Measurements from ENCODE around the gene SPATS2.

Gene SPATS2

GRCh38 chr12:49541140-49541861, 174.0 kb downstream of the SPATS2 start:
- intact Hi-C loops (cut with DNase I; ENCODE audit: low total_unique reads), result no loop called here
- DNase-seq, result peak in 1 of 2 donors; percentile 51
- H3K27me3 ChIP-seq, result peaks cover 0 to 76% of the 10 kb centered on the region in 2 donors
- no peak overlapping the region for H3K27ac ChIP-seq
- H3K36me3 ChIP-seq, result no peaks in the 10 kb centered on the region
- peaks cover 0 to 20% (median 18%) of the 10 kb centered on the region in 4 donors for H3K4me1 ChIP-seq
- TF ChIP-seq, protein P1, sequence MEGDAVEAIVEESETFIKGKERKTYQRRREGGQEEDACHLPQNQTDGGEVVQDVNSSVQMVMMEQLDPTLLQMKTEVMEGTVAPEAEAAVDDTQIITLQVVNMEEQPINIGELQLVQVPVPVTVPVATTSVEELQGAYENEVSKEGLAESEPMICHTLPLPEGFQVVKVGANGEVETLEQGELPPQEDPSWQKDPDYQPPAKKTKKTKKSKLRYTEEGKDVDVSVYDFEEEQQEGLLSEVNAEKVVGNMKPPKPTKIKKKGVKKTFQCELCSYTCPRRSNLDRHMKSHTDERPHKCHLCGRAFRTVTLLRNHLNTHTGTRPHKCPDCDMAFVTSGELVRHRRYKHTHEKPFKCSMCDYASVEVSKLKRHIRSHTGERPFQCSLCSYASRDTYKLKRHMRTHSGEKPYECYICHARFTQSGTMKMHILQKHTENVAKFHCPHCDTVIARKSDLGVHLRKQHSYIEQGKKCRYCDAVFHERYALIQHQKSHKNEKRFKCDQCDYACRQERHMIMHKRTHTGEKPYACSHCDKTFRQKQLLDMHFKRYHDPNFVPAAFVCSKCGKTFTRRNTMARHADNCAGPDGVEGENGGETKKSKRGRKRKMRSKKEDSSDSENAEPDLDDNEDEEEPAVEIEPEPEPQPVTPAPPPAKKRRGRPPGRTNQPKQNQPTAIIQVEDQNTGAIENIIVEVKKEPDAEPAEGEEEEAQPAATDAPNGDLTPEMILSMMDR (IDR thresholded peaks at IDR 0.05), result no peak
- H3K4me3 ChIP-seq, result no peak overlapping the region
- H3K9me3 ChIP-seq, result no peaks in the 10 kb centered on the region

DNA sequence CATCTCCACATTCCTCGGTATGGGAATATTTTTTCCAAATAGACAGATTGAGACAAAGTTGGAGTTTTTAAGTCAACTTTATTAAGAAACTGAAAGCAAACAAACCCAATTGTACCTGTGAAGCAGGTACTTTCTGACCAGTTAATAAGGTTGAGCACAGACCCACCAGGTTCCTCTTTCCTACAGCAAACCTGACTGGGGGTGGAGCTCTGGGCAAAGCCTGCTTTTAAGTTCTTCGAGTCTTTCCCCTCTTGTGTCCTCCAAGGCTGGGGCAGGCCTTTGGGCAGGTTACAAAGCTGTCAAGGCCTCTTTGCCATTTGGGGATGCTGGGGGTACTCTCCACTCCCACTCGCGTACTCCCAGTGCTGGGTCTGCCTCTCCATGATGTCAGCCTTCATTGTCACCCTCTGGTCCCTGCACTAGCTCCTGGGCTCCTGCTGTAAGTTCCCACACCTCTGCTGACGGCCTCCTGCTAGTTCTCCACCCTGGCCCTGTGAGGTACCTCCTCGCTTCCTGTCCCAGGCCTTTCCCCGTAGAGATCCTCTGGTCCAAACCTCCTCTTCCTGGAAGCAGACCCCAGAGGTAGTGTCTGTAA, 174.7 kb downstream of the SPATS2 start:
- Histone ChIP-seq H3K9me3 (no peaks in the 10 kb centered on the region), H3K27me3 (peaks cover 0 to 76% of the 10 kb centered on the region in 2 donors), H3K4me1 (peaks cover 0 to 20% (median 18%) of the 10 kb centered on the region in 4 donors), H3K4me3 (no peak overlapping the region), H3K36me3 (no peaks in the 10 kb centered on the region), H3K27ac (no peak overlapping the region)
- peak in 1 of 2 donors; percentile 41 for DNase-seq
- TF ChIP-seq, protein P1 (IDR thresholded peaks at IDR 0.05), result no peak
- intact Hi-C loops (cut with DNase I; ENCODE audit: low total_unique reads), result no loop called here

DNA sequence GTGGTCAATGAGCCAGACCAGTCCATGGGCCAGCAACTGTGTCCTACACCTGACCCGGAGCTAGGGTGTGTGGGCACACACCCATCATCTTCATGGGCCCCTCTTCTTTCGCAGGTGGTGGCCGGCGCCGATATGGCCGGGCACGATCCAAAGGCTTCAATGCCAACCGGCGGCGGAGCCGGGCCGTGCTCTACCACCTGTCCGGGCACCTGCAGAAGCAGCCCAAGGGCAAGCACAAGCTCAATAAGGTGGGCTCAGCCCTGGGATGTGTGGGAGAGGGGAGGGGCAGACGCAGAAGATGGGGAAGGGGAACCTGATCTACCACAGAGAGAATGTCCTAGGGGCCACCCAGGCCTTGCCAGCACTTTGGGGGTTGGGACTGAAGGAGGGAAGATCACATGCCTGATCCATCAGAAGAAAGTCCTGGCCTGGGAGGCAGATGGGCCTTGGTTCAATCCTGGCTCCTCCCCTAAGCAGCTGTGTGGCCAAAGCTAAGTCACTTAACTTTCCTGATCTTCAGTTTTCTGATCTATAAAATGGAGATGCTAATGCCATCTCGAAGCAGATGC, 175.4 kb downstream of the SPATS2 start:
- H3K4me1 ChIP-seq, result peaks cover 0 to 16% (median 14%) of the 10 kb centered on the region in 4 donors
- DNase-seq, result peak in 1 of 2 donors; percentile 46
- intact Hi-C loops (cut with DNase I; ENCODE audit: low total_unique reads), result no loop called here

GRCh38 chr12:49543221-49543913, 176.1 kb downstream of the SPATS2 start:
- Histone ChIP-seq H3K4me3 (no peak overlapping the region), H3K9me3 (no peaks in the 10 kb centered on the region), H3K27ac (no peak overlapping the region), H3K36me3 (no peaks in the 10 kb centered on the region), H3K27me3 (peaks cover 0 to 76% of the 10 kb centered on the region in 2 donors), H3K4me1 (peaks cover 0 to 12% (median 8%) of the 10 kb centered on the region in 4 donors)
- intact Hi-C loops (cut with DNase I; ENCODE audit: low total_unique reads), result no loop called here
- DNase-seq, result peak in 1 of 2 donors; percentile 52
- TF ChIP-seq, protein P1 (IDR thresholded peaks at IDR 0.05), result no peak

More for the DNA sequence above, 175.4 kb downstream of the SPATS2 start:
- Histone ChIP-seq H3K27ac (no peak overlapping the region), H3K36me3 (no peaks in the 10 kb centered on the region), H3K27me3 (peaks cover 0 to 76% of the 10 kb centered on the region in 2 donors), H3K9me3 (no peaks in the 10 kb centered on the region), H3K4me3 (no peak overlapping the region)
- TF ChIP-seq, protein P1 (IDR thresholded peaks at IDR 0.05), result no peak

GRCh38 chr12:49543914-49544815, 176.9 kb downstream of the SPATS2 start:
- no peak for DNase-seq
- intact Hi-C loops (cut with DNase I; ENCODE audit: low total_unique reads), result no loop called here

More at GRCh38 chr12:49543914-49544815, 176.9 kb downstream of the SPATS2 start:
- Histone ChIP-seq H3K4me1 (peaks cover 0 to 12% (median 10%) of the 10 kb centered on the region in 4 donors), H3K9me3 (no peaks in the 10 kb centered on the region), H3K27me3 (peaks cover 0 to 76% of the 10 kb centered on the region in 2 donors), H3K4me3 (no peak overlapping the region), H3K36me3 (no peaks in the 10 kb centered on the region), H3K27ac (no peak overlapping the region)
- TF ChIP-seq, protein P1 (IDR thresholded peaks at IDR 0.05), result no peak
